Activated CD4-positive, CD25-positive, alpha-beta regulatory T cell (primary cell): ENCODE data around the gene STUB1.

Experiments
- DNase-seq, 4 experiments: peaks; one replicate each; lab custom pipeline; 2025; lab: John Stamatoyannopoulos, UW

Gene STUB1

DNA sequence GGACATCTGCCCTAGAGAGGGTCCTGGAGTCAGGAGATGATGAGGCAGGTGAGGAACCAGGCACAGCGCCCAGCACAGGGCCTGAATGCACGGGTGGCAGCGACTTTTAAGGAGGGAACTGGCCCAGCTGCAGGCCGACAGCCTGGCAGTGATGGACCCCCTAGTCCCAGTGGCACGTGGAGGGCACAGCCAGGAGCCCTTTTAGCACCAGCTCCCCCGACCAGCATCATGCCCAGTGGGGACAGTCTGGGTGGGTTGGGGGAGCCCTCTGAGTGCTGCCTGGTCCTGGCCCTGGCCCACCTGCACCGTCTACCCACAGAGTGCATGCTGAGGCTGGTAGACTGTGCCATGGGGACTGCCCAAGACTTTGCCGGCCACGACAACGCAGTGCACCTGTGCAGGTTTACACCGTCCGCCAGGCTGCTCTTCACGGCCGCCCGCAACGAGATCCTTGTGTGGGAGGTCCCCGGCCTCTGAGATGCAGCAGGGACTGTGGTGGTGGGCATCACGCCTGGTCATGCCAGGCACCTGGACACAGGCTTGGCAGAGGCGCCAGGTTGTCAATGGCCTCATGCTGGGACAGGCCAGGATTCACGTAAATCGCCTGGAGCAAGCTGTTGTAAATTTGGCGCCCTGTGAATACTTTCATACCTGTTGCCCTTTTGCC is 13.0 kb upstream of the STUB1 start:
- DNase-seq, result no peak

DNA sequence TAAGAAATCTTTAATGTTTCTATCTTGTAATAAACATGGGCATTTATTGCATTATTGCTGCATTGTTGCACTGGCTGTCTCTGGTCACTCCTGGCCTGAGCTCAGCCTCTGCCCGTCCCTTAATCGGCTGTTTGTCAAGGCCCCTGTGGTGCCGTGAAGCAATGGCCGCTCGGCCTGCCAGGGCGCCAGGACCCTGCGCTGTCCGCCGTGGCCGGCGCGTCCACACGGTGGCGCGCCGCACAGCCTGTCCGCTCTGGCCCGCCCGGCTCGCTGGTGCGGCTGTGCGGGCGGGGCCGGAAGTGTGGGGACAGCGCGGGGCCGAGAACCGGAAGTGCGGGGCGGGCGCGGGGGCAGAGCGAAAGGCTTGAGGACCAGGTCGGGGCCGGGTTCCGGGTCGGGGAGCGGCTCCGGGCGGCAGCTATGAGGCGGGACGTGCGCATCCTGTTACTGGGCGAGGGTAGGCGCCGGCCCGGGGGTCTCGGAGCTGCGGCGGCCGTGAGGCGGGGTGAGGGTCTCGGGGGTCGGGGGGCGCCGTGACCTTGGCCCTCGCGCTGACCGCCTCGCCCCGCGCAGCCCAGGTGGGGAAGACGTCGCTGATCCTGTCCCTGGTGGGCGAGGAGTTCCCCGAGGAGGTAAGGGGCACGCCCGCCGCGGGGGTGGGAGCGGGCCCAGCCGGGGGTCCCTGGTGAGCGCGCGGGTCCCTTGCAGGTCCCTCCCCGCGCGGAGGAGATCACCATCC is 12.3 kb upstream of the STUB1 start, which contains the start of gene RHOT2:
TSS of gene RHOT2 (plus strand) at position 353 of the 739 bp plus-strand sequence. CDS start at position 421, 68 bp downstream.
- DNase-seq, result peak; percentile 83 to 93 (median 90)

DNA sequence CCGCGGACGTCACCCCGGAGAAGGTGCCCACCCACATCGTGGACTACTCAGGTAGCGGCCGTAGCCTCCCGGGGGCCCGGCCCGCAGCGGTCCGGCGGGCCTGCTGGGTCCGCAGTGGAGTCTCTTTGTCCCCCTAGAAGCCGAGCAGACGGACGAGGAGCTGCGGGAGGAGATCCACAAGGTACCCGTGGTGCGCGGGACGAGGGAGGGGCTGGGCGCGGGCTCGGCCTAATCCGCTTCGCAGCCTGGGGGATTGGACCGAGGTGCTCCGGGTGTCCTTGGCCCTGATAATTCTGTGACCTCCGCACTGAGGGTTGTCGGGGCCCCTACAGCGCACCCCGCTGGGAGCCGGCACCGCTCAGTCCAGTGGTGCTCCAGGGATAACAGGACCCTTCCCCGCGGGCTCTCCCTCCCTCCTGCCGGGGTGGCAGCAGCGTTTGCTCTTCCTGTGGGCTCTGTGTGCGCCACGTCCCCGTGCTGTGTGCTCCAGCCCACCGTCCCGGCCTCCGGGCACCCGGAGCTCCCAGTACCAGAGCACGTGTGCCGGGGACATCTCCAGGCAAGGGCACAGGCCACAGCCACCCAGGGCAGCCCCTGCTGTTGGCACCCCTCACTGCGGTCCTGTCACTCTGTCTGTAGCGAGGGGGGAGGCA is 11.6 kb upstream of the STUB1 start:
- no peak for DNase-seq

DNA sequence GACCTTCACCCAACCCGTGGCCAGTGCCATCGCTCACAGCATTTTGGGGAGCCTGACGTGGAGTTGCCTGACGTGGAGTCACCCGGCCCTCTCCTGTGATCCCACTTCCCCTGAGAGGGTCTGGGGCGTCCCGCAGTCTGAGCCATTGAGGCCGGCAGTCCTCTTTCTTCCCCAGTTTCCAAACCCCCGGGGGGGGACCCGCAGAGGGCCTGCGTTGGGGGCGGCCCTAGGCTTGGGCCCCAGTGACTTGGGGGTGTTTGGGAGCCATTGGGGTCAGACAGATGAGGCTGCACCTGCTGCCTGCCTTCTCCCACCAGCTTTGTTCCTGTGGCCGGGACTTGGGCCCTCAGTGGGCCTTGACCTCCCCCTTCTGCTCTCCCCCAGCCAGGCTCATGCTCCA is 10.5 kb upstream of the STUB1 start:
- no peak for DNase-seq

DNA sequence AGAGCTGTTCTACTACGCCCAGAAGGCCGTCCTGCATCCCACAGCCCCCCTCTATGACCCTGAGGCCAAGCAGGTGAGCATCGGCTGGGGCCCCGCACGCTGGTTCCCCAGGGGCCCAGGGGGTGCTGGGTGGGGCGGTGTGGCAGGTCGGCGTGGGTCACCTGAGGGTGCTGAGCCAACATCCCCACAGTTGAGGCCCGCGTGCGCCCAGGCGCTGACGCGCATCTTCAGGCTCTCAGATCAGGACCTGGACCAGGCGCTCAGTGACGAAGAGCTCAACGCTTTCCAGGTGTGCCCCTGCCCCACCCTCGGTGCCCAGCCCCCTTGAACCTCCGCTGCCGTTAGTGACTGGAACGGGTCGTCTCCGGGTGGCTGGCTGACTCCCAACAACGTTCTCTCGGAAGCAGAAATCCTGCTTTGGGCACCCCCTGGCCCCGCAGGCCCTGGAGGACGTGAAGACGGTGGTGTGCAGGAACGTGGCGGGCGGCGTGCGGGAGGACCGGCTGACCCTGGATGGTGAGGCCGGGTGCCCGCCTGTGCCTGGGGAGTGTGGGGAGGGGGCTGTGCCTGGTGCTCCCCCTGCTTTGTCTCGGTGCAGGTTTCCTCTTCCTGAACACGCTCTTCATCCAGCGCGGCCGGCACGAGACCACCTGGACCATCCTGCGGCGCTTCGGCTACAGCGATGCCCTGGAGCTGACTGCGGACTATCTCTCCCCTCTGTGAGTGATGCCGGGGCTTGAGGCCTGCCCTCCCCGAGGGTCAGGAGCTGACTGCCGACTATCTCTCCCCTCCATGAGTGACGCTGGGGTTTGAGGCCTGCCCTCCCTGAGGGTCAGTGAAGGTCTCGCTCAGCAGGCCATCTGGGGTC is 9.5 kb upstream of the STUB1 start:
- DNase-seq, result no peak

DNA sequence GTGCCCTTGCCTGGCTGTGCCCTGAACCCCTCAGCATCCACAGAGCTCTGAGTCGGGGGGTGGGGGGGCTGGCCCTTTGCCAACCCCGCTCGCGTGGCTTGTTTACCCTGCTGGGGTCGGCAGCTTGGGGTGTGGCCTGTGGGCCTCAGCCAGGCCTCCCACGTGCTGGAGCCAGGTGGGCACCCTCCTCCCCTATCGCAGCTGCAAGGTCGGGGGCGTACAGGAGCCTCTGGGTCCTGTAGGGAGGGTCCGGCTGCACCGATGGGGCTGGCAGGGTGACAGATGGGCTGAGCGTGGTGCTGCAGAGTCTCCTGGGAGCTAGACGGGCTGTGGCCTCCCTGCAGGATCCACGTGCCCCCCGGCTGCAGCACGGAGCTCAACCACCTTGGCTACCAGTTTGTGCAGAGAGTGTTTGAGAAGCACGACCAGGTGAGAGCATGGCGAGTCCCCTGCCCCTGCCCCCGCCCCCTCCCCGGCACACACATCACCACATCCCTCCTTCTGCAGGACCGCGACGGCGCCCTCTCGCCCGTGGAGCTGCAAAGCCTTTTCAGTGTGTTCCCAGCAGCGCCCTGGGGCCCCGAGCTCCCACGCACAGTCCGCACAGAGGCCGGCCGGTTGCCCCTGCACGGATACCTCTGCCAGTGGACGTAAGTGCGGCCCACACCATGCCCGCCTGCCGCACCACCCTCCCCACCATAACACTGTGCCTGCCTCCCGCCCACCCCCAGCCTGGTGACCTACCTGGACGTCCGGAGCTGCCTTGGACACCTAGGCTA is 8.7 kb upstream of the STUB1 start:
- DNase-seq, result no peak

DNA sequence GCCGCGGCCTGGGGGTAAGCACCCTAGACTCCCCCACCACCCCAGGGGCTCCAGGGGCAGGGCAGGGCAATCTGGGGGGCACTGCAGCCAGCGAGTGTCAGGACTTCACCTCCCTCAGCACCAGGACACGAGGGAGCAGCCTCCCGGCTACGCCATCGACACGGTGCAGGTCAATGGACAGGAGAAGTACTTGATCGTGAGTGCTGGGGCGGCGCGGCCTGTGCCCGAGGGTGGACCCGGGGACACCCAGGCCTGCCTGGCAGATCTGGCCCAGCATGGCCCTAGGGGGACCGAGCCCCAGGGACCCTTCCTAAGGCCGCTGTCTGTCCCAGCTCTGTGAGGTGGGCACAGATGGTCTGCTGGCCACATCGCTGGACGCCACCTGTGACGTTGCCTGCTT is 7.8 kb upstream of the STUB1 start:
- no peak for DNase-seq

DNA sequence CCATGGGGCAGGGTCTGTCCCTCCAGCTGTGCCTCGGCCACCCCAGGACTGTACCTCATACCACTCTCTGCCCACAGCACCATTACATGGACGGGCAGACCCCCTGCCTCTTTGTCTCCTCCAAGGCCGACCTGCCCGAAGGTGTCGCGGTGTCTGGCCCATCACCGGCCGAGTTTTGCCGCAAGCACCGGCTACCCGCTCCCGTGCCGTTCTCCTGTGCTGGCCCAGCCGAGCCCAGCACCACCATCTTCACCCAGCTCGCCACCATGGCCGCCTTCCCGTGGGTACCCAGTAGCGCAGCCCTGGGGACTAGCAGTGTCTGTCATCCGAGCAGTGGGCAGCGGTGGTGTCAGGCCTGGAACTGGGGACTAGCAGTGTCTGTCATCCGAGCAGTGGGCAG is 7.4 kb upstream of the STUB1 start:
- no peak for DNase-seq

DNA sequence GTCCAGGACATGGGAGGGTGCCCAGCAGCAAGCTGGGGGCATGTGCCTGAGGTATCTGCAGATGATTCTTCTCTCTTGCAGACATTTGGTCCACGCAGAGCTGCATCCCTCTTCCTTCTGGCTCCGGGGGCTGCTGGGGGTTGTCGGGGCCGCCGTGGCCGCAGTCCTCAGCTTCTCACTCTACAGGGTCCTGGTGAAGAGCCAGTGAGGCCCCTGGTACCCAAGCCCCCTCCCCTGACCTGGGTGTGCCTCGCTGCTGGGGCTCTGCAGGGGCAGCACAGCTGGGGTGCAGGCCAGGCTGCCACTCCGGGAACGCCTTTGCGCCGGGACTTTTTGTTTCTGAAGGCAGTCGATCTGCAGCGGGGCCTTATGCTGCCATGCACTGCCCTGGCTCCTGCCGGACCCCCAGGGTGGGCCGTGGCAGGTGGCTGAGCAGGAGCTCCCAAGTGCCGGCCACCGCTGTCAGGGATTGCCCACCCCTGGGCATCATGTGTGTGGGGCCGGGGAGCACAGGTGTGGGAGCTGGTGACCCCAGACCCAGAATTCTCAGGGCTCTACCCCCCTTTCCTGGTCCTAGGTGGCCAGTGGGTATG is 6.7 kb upstream of the STUB1 start:
- no peak for DNase-seq

DNA sequence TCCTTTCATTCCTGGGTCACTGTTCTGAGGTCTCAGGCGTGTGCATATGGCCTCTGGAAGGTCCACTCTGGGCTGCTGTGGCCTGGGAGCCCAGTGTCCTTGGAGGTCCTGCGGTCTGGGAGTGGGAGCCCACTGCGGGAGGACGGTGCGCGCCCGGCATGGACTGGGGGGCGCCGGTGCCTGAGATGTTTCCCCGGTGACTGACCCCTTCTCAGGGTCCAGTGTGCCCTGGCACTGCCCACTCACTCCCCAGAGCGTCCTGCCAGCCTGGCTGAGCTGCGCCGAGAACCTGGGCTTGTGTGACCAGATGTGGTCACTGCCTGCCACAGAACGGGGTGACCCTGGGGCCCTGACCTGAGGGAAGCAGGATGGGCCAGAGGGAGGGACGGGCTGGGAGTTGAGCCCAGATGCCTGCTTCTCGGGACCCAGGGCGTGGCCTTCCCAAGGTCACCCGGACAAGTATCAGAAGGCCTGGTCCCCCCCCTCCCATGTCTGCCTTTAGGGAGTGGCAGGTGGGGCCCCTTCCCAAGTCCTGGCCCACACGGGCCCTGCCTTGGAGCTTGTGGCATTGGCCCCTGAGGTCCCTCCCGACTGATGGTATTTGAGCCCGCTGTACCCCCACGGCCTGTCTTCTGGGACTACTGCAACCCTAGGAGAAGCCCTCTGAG is 5.9 kb upstream of the STUB1 start:
- DNase-seq, result no peak

DNA sequence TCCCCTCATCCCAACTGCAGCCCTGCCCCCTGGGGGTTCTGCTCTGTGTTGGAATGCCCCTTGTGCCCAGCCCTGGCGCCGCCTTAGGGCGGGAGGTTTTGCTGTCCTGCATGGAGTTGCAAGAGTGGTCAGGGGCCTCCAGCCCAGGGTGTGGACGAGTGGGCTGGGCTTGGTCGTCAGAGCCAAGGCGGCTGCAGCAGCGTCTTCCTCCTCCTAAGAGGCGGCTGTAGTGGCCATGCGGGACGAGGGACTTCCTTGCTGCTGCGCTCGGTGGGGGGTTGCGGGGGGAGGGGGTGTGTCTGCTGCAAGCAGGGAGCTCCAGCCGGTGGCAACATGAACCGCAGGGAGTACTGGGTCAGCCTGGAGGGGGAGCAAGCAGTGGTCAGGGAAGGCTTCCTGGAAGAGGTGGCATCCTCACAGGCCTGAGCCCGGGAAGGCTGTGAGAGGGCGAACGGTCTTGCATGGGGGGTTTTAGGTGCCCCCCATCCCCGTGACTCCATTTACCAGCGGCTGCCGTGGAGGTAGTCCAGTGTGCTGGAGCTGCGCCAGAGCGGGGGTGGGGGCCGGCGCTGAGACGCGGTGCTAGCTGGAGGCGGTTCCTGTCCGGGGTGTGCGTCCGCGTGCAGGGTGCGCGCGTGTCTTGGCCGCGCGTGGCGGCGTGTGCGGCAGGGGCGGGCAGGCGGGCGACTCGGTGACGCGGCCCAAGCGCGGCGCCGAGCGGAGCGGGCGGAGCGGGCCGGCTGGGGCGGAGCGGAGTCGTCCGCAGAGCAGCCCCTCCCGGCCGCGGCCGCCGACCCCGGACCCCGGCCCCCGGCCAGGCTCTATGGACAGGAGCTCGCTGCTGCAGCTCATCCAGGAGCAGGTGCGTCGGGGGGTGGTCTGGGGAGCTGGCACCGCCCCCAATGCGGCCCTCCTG is 5.0 kb upstream of the STUB1 start, which contains the start of gene RHBDL1:
TSS of gene RHBDL1 (plus strand) at position 704 of the 916 bp plus-strand sequence. CDS start at position 824, 120 bp downstream.
- no peak for DNase-seq

DNA sequence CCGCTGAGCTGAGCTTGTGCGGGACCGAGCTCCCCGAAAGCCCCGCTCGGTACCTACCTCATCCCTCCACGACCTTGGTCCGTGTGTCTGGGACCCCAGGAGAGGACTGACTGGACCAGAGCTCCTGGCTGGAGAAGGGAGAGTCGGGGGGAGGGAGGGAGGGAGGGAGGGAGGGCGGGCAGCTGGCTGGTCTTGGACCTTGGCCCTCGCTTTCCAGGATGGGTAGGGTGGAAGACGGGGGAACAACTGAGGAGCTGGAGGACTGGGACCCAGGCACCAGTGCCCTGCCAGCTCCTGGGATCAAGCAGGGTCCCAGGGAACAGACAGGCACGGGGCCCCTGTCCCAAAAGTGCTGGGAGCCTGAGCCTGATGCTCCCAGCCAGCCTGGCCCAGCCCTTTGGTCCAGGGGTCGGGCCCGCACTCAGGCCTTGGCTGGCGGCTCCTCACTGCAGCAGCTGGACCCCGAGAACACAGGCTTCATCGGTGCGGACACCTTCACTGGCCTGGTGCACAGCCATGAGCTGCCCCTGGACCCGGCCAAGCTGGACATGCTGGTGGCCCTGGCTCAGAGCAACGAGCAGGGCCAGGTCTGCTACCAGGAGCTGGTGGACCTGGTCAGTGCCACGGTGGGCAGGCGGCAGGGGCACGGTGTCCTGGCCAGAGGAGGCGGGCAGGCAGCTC is 4.2 kb upstream of the STUB1 start:
- no peak for DNase-seq

DNA sequence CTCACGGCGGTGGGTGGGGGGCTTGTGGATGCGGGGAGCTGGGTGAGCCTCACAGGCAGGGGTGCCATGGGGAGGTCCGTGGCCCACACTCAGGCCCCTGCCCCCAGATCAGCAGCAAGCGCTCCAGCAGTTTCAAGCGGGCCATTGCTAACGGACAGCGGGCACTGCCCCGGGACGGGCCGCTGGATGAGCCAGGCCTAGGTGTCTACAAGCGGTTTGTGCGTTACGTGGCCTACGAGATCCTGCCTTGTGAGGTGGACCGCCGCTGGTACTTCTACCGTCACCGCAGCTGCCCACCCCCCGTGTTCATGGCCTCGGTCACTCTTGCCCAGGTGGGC is 3.7 kb upstream of the STUB1 start:
- no peak for DNase-seq

DNA sequence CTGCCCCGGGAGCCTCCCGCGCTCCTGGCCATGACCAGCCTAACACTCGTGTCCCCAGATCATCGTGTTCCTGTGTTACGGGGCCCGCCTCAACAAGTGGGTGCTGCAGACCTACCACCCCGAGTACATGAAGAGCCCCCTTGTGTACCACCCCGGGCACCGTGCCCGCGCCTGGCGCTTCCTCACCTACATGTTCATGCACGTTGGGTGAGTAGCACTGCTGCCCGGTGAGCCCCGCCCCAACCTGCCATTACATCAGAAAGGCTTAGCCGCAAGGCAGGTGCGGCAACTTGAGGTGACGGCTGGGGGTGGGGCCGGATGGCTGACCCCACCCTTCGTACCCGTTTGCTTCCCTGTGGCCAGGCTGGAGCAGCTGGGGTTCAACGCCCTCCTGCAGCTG is 3.3 kb upstream of the STUB1 start:
- DNase-seq, result no peak

DNA sequence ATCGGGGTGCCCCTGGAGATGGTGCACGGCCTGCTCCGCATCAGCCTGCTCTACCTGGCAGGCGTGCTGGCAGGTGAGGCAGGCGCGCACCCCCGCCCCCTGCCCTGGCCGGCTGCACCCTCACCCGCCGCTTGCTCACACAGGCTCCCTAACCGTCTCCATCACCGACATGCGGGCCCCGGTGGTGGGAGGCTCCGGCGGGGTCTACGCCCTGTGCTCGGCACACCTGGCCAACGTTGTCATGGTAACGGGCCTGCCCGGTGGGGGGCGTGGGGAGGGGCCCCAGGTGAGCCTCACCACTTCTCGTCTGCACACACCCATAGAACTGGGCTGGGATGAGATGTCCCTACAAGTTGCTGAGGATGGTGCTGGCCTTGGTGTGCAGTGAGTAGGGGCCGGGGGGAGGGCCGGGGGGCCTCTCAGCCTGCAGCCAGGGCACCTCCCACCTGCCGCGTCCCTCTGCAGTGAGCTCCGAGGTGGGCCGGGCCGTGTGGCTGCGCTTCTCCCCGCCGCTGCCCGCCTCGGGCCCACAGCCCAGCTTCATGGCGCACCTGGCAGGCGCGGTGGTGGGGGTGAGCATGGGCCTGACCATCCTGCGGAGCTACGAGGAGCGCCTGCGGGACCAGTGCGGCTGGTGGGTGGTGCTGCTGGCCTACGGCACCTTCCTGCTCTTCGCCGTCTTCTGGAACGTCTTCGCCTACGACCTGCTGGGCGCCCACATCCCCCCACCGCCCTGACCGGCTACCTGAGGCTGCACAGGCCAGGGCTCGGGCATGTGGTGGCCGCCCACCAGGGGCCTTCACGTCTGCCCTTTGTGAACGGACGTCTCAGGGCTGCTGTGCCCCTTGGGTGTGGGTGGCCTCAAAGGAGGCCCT is 2.7 kb upstream of the STUB1 start:
- no peak for DNase-seq

DNA sequence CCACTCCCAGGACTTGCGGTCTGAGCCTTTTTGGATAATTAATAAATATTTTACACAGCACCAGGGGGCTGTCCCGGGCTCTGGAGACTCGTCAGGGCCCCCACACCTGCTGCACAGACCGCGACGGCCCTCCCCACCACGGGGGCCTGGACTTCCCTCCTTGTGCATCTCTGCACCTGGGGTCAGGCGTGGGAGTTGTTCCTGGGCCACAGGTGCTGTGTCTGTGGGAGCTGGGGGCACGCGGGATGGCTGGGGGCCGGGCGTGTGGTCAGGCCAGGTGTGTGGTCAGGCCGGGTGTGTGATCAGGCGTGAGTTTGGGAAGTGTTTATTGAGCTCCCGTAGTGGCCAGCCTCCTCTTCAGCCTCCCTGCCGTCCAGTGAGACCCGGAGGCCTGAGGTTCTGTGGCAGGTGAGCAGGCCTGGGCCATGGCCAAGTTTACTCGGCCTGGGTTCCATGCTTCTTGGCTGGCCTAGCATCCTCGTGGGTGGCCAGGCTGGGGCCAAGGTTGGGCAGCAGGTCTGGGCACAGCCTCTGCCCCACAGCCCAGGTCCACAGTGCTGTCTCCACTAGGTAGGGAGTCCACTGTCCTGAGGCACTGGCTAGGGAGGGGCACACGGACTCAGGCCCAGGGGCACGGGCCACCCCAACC is 1.9 kb upstream of the STUB1 start:
- DNase-seq, result no peak
